Measurements from ENCODE around the gene KRTAP20-2. TPM values are rescaled to one million over a fixed set of nuclear protein-coding genes. Genes with fewer than 3 reads are reported as not detected.

The KRTAP20-2 gene
- total and polyA plus RNA-seq, 2 of the 8 experiments (the other 6 are each of a cell fraction or from before 2014, with no cell fraction given) = not detected

DNA sequence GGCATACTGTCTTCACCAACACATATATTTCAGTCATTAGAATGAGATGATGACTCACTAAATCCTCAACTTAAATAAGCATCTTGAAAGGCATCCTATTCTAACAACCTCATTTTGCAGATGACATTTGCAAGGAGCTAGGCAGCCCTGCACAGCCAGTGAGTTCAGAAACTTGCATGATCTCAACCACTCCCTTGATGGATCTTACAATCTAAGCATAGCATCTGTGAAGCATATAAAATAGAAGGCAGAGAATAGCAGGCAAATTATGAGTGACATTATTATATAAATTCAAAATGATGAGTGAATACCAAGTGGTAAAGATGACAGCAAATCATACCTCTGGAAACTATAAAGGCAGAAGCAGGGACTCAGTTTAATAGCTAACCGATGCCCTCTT, 39.3 kb downstream of the KRTAP20-2 start:
- Histone ChIP-seq H3K4me1 (replicated peaks in 1 of 4; ENCODE audit: control insufficient read depth in 3 of 4, insufficient read depth in 4 of 4, low read length in 3 of 4) (no peaks in the 10 kb centered on the region), H3K56ac (replicated peaks; ENCODE audit: insufficient read length, low read depth, low read length) (no peak overlapping the region), H2AFZ (ENCODE audit: low read length) (no peak overlapping the region), H3K23ac (ENCODE audit: insufficient read length) (no peak overlapping the region), H4K20me1 (replicated peaks in 1 of 2; ENCODE audit: control insufficient read depth in 1 of 2, insufficient read depth in 2 of 2, low read length in 2 of 2) (no peaks in the 10 kb centered on the region), H3K27me3 (replicated peaks in 1 of 4; ENCODE audit: control insufficient read depth in 3 of 4, extremely low read depth in 1 of 4, insufficient read depth in 3 of 4, low read length in 3 of 4) (no peaks in the 10 kb centered on the region), H2BK20ac (ENCODE audit: low read length) (no peak overlapping the region), H4K91ac (replicated peaks; ENCODE audit: insufficient read length, low read length) (no peak overlapping the region), H3K79me2 (ENCODE audit: control insufficient read depth in 1 of 2, insufficient read depth in 2 of 2, low read length in 2 of 2) (no peaks in the 10 kb centered on the region), H4K5ac (ENCODE audit: insufficient read length, low read depth, low read length) (no peak overlapping the region), H3K9ac (replicated peaks in 1 of 4; ENCODE audit: extremely low read depth in 1 of 4, low read depth in 3 of 4, low read length in 3 of 4) (no peak overlapping the region), H3K27ac (ENCODE audit: low read depth, low read length) (no peak overlapping the region), H3K14ac (ENCODE audit: insufficient read length) (no peak overlapping the region), H3K4ac (replicated peaks; ENCODE audit: insufficient read length, low read depth, low read length) (no peak overlapping the region), H3K9me3 (ENCODE audit: insufficient read depth in 2 of 2, low read depth in 1 of 2, low read length in 1 of 2) (no peaks in the 10 kb centered on the region), H2BK5ac (ENCODE audit: low read depth, low read length) (no peak overlapping the region), H3K4me3 (ENCODE audit: extremely low read depth in 1 of 4, insufficient read depth in 2 of 4, low read depth in 3 of 4, low read length in 4 of 4) (no peak overlapping the region), H3K4me2 (ENCODE audit: insufficient read depth in 1 of 2, low read depth in 2 of 2, low read length in 2 of 2) (no peak overlapping the region), H3K79me1 (ENCODE audit: low read depth, low read length) (no peaks in the 10 kb centered on the region), H2BK12ac (ENCODE audit: low read depth, low read length) (no peak overlapping the region), H2AK5ac (ENCODE audit: low read depth, low read length) (no peak overlapping the region), H2BK15ac (ENCODE audit: low read length) (no peak overlapping the region), H3K18ac (ENCODE audit: extremely low read depth, low read length) (no peak overlapping the region), H3K36me3 (ENCODE audit: control insufficient read depth in 2 of 4, insufficient read depth in 4 of 4, low read length in 3 of 4) (no peaks in the 10 kb centered on the region), H2BK120ac (replicated peaks; ENCODE audit: low read depth, low read length) (no peak overlapping the region), H4K8ac (ENCODE audit: extremely low read depth, insufficient read depth, low read length) (no peak overlapping the region), H3K23me2 (ENCODE audit: low read depth, low read length) (no peaks in the 10 kb centered on the region)
- WGBS, 2 experiments (ENCODE audit: extremely low coverage in 1 of 2, insufficient coverage in 1 of 2, insufficient read length in 1 of 2, insufficient replicate concordance in 2 of 2, low coverage in 1 of 2, low lambda C conversion rate in 2 of 2, missing lambda C conversion rate in 1 of 2) = 92% methylated on average over 1 of the region's 1 CpG; no CpG with 5 or more reads in 1 of the 2 experiments
- CTCF ChIA-PET (ENCODE audit: partially characterized antibody) = interaction anchor here (1.1 kb wide), 1 partner anchor 13 kb away, joined by 3 read pairs; no protein-coding TSS in a partner anchor
- POLR2A ChIA-PET (ENCODE audit: partially characterized antibody) = no interaction called here
- FAIRE-seq (no peak), DNase-seq (ENCODE audit: low read depth in 1 of 2, low spot score in 2 of 2) (no peak)
- TF ChIP-seq JUN (IDR thresholded peaks at IDR 0.05; ENCODE audit: low read depth, low read length) = no peak
- TF ChIP-seq NRF1 (IDR thresholded peaks at IDR 0.05; ENCODE audit: low read depth, low read length) = no peak
- TF ChIP-seq SP2 (IDR thresholded peaks at IDR 0.05; ENCODE audit: low read length) = no peak
- no peak for TF ChIP-seq SUZ12 (IDR thresholded peaks at IDR 0.05; ENCODE audit: low read length)
- TF ChIP-seq FOSL1 (IDR thresholded peaks at IDR 0.05; ENCODE audit: insufficient read depth, low read depth, low read length) = no peak
- TF ChIP-seq EP300 (IDR thresholded peaks at IDR 0.05; ENCODE audit: borderline replicate concordance in 1 of 2, low read depth in 2 of 2, low read length in 2 of 2) = no peak
- TF ChIP-seq, protein P1, sequence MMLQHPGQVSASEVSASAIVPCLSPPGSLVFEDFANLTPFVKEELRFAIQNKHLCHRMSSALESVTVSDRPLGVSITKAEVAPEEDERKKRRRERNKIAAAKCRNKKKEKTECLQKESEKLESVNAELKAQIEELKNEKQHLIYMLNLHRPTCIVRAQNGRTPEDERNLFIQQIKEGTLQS (IDR thresholded peaks at IDR 0.05; ENCODE audit: insufficient read depth, low read depth, low read length) = no peak
- TF ChIP-seq PHF8 (conservative IDR thresholded peaks at IDR 0.05; ENCODE audit: low read depth, low read length) = no peak
- TF ChIP-seq POU5F1 (IDR thresholded peaks at IDR 0.05; ENCODE audit: low read depth, low read length) = no peak
- no peak for TF ChIP-seq GTF2F1 (IDR thresholded peaks at IDR 0.05; ENCODE audit: borderline replicate concordance, low read depth, low read length)
- TF ChIP-seq KDM4A (IDR thresholded peaks at IDR 0.05; ENCODE audit: low read depth, low read length, severe bottlenecking) = no peak
